GM12864 (cell line): ENCODE measurements around the gene FKBP5.

ENCODE experiments used
- DNase-seq: peaks from one replicate; pipeline ENCODE4 v3.0.0-alpha.2; 2011; ENCODE audit warnings: low read depth
- H3K4me3 ChIP-seq: 2 replicates; pipeline ENCODE4 v1.5.1; 2011; ENCODE audit warnings: mild to moderate bottlenecking, low read depth, low read length, control low read depth
- TF ChIP-seq, protein P1 (sequence below): IDR thresholded peaks from 2 replicates; pipeline ENCODE4 v1.5.1; 2011; ENCODE audit warnings: low read depth, mild to moderate bottlenecking, moderate library complexity, low read length, control low read depth, inconsistent platforms; ENCODE audit errors: missing control alignments

FKBP5 gene

DNA sequence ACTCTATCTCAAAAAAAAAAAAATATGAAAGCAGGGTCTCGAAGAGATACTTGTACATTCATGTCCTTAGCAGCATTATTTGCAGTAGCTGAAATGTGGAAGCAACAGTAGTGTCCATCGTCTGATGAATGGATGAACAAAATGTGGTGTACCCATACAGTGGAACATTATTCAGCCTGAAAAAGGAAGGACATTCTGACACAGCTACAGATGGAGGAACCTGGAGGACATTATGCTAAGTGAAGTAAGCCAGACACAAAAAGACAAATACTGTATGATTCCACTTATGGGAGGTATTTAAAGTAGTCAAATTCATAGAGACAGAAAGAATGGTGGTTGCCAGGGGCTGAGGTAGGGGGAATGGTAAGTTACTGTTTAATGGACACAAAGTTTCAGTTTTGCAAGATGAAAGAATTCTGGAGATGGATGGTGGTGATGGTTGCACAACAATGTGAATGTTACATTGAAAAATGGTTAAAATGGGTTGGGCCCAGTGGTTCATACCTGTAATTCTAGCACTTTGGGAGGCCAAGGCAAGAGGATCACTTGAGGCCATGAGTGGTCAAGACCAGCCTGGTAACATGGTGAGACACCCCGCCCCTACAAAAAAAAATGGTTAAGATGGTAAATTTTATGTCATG lies 164.2 kb downstream of the FKBP5 start:
- TF ChIP-seq, protein P1, sequence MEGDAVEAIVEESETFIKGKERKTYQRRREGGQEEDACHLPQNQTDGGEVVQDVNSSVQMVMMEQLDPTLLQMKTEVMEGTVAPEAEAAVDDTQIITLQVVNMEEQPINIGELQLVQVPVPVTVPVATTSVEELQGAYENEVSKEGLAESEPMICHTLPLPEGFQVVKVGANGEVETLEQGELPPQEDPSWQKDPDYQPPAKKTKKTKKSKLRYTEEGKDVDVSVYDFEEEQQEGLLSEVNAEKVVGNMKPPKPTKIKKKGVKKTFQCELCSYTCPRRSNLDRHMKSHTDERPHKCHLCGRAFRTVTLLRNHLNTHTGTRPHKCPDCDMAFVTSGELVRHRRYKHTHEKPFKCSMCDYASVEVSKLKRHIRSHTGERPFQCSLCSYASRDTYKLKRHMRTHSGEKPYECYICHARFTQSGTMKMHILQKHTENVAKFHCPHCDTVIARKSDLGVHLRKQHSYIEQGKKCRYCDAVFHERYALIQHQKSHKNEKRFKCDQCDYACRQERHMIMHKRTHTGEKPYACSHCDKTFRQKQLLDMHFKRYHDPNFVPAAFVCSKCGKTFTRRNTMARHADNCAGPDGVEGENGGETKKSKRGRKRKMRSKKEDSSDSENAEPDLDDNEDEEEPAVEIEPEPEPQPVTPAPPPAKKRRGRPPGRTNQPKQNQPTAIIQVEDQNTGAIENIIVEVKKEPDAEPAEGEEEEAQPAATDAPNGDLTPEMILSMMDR, result no peak

More for the DNA sequence above, 164.2 kb downstream of the FKBP5 start:
- H3K4me3 ChIP-seq, result no peak overlapping the region
- DNase-seq, result no peak
